Neural cell (in vitro differentiated cells): ENCODE results near the gene EPB42. TPM values are rescaled to one million over a fixed set of nuclear protein-coding genes. Genes with fewer than 3 reads are reported as not detected.
"Not testable (repeated sequence)": the region's sequence is repeated elsewhere in the genome, so short reads cannot be mapped to it uniquely, and the experiment has no call there.

Experiments used
- H2AFZ ChIP-seq: fragments of 200-600, 300-800 bp; sonication (generic), shearing (Covaris generic); 2 replicates; pipeline ENCODE4 v1.6.0; 2014; ENCODE audit warnings: low read depth, mild to moderate bottlenecking, antibody characterized with exemption, low read length, moderate library complexity
- H3F3A ChIP-seq: fragments of 200-600 bp; shearing (Covaris generic); 2 replicates; pipeline ENCODE4 v1.6.1; 2016; ENCODE audit warnings: mild to moderate bottlenecking, moderate library complexity, mixed read lengths, antibody characterized with exemption, low read length; ENCODE audit not compliant: insufficient read depth, poor library complexity, severe bottlenecking
- H3K27ac ChIP-seq: fragments of 200-600, 300-800 bp; sonication (generic), shearing (Covaris generic); 2 replicates; pipeline ENCODE4 v1.5.1; 2014; ENCODE audit warnings: mild to moderate bottlenecking, low read length, moderate library complexity
- H3K27me3 ChIP-seq: fragments of 300-800, 200-600 bp; sonication (generic), shearing (Covaris generic); 2 replicates; pipeline ENCODE4 v1.6.0; 2014; ENCODE audit warnings: mild to moderate bottlenecking, low read depth, low read length, moderate library complexity; ENCODE audit not compliant: insufficient read depth
- H3K36me3 ChIP-seq: fragments of 300-800, 200-600 bp; sonication (generic), shearing (Covaris generic); 2 replicates; pipeline ENCODE4 v1.5.1; 2014; ENCODE audit warnings: mild to moderate bottlenecking, antibody characterized with exemption, low read length, moderate library complexity; ENCODE audit not compliant: insufficient read depth
- H3K4me2 ChIP-seq: fragments of 300-800, 200-600 bp; sonication (generic), shearing (Covaris generic); 2 replicates; pipeline ENCODE4 v1.6.0; 2014; ENCODE audit warnings: mild to moderate bottlenecking, low read length
- H3K4me3 ChIP-seq: fragments of 300-800, 200-600 bp; sonication (generic), shearing (Covaris generic); 2 replicates; pipeline ENCODE4 v1.5.1; 2014; ENCODE audit warnings: mild to moderate bottlenecking, low read length, moderate library complexity
- H3K79me2 ChIP-seq: fragments of 200-600 bp; shearing (Covaris generic); replicated peaks from 2 replicates; pipeline ENCODE4 v1.6.0; 2014; ENCODE audit warnings: mild to moderate bottlenecking, low read length, moderate library complexity; ENCODE audit not compliant: insufficient read depth
- H3K9ac ChIP-seq: fragments of 300-800, 200-600 bp; sonication (generic), shearing (Covaris generic); 2 replicates; pipeline ENCODE4 v1.6.1; 2016; ENCODE audit warnings: mild to moderate bottlenecking, low read length, mixed read lengths
- H3K9me2 ChIP-seq: fragments of 200-600 bp; shearing (Covaris generic); 2 replicates; pipeline ENCODE4 v1.6.1; 2016; ENCODE audit warnings: mild to moderate bottlenecking, low read length, mixed read lengths; ENCODE audit not compliant: insufficient read depth
- H3K9me3 ChIP-seq: fragments of 200-600, 300-800 bp; sonication (generic), shearing (Covaris generic); 2 replicates; pipeline ENCODE4 v1.6.1; 2016; ENCODE audit warnings: mild to moderate bottlenecking, mixed run types, low read length, moderate library complexity, mixed read lengths
- H4K20me1 ChIP-seq: fragments of 200-600 bp; shearing (Covaris generic); 2 replicates; pipeline ENCODE4 v1.6.1; 2016; ENCODE audit warnings: mild to moderate bottlenecking, mixed run types; ENCODE audit not compliant: insufficient read depth
- EZH2 ChIP-seq: fragments of 200-600, 300-800 bp; shearing (Covaris generic), sonication (generic); IDR thresholded peaks from 2 replicates; pipeline ENCODE4 v1.6.1; 2014; ENCODE audit warnings: antibody characterized with exemption, low read length, borderline replicate concordance, mild to moderate bottlenecking; ENCODE audit not compliant: insufficient read depth, poor library complexity, severe bottlenecking
- MXI1 ChIP-seq: fragments of 450-650 bp; conservative IDR thresholded peaks from 2 replicates; pipeline ENCODE4 v1.6.1; 2014; ENCODE audit warnings: antibody characterized with exemption, mild to moderate bottlenecking; ENCODE audit not compliant: poor library complexity, severe bottlenecking
- POLR2AphosphoS5 ChIP-seq: IDR thresholded peaks from 2 replicates; pipeline ENCODE4 v1.6.1; 2012
- RAD21 ChIP-seq: fragments of 450-650 bp; conservative IDR thresholded peaks from 2 replicates; pipeline ENCODE4 v1.6.1; 2014; ENCODE audit warnings: antibody characterized with exemption, mild to moderate bottlenecking, moderate library complexity
- REST ChIP-seq: IDR thresholded peaks from 2 replicates; pipeline ENCODE4 v1.6.1; 2012; ENCODE audit warnings: borderline replicate concordance
- TAF1 ChIP-seq: IDR thresholded peaks from 2 replicates; pipeline ENCODE4 v1.6.1; 2012; ENCODE audit warnings: low read depth
- polyA plus RNA-seq: library from polyadenylated mRNA; depleted of rRNA; stranded (reverse); fragments of >200 nt; gene quantifications from 2 replicates; pipeline ENCODE4 v1.2.3, GENCODE V29; 2014
- TF ChIP-seq, protein P1 (sequence below): fragments of 450-650 bp; IDR thresholded peaks from 2 replicates; pipeline ENCODE4 v1.5.1; 2014; ENCODE audit warnings: antibody characterized with exemption, mild to moderate bottlenecking, moderate library complexity; ENCODE audit not compliant: poor library complexity, severe bottlenecking

Gene EPB42
- polyA plus RNA-seq, 1 donor from 2014 or later = not detected

- H3K79me2 ChIP-seq = peaks cover 16% of the 10 kb centered on the region
- TF ChIP-seq POLR2AphosphoS5 (no peak), REST (no peak)
- TF ChIP-seq, protein P1, sequence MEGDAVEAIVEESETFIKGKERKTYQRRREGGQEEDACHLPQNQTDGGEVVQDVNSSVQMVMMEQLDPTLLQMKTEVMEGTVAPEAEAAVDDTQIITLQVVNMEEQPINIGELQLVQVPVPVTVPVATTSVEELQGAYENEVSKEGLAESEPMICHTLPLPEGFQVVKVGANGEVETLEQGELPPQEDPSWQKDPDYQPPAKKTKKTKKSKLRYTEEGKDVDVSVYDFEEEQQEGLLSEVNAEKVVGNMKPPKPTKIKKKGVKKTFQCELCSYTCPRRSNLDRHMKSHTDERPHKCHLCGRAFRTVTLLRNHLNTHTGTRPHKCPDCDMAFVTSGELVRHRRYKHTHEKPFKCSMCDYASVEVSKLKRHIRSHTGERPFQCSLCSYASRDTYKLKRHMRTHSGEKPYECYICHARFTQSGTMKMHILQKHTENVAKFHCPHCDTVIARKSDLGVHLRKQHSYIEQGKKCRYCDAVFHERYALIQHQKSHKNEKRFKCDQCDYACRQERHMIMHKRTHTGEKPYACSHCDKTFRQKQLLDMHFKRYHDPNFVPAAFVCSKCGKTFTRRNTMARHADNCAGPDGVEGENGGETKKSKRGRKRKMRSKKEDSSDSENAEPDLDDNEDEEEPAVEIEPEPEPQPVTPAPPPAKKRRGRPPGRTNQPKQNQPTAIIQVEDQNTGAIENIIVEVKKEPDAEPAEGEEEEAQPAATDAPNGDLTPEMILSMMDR = no peak
- H3K27me3 ChIP-seq = no peaks in the 10 kb centered on the region
- no peak overlapping the region for H3K9ac ChIP-seq
- no peaks in the 10 kb centered on the region for H3K36me3 ChIP-seq
- no peak overlapping the region for H3K27ac ChIP-seq
- no peak overlapping the region for H3K4me2 ChIP-seq
- no peaks in the 10 kb centered on the region for H3K9me3 ChIP-seq
- H3F3A ChIP-seq = no peaks in the 10 kb centered on the region
- no peaks in the 10 kb centered on the region for H4K20me1 ChIP-seq
- H2AFZ ChIP-seq = no peak overlapping the region
- H3K4me3 ChIP-seq = no peak overlapping the region
- no peaks in the 10 kb centered on the region for H3K9me2 ChIP-seq
Measured at GRCh38 chr15:43183270-43183669, 37.5 kb downstream of the EPB42 start.

GRCh38 chr15:43177147-43177546 lies 43.7 kb downstream of the EPB42 start:
- H3K36me3 ChIP-seq, H3K4me2 ChIP-seq, H4K20me1 ChIP-seq, H3K4me3 ChIP-seq, H3K9ac ChIP-seq, H3K27ac ChIP-seq, H3K79me2 ChIP-seq, H3K9me2 ChIP-seq, H3K27me3 ChIP-seq, H2AFZ ChIP-seq, H3F3A ChIP-seq, H3K9me3 ChIP-seq: not testable (repeated sequence)

DNA sequence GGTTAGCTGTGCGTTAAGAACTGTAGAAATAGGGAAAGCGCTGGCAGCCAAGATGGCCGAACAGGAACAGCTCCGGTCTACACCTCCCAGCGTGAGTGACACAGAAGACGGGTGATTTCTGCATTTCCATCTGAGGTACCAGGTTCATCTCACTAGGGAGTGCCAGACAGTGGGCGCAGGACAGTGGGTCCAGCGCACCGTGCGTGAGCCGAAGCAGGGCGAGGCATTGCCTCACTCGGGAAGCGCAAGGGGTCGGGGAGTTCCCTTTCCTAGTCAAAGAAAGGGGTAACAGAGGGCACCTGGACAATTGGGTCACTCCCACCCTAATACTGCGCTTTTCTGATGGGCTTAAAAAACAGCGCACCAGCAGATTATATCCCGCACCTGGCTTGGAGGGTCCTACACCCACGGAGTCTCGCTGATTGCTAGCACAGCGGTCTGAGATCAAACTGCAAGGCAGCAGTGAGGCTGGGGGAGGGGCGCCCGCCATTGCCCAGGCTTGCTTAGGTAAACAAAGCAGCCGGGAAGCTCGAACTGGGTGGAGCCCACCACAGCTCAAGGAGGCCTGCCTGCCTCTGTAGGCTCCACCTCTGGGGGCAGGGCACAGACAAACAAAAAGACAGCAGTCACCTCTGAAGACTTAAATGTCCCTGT lies 45.0 kb downstream of the EPB42 start:
- not testable (repeated sequence) for H4K20me1 ChIP-seq, H3F3A ChIP-seq, H2AFZ ChIP-seq, H3K9me2 ChIP-seq, H3K36me3 ChIP-seq, H3K9me3 ChIP-seq, H3K9ac ChIP-seq, H3K27me3 ChIP-seq, H3K79me2 ChIP-seq, H3K4me2 ChIP-seq, H3K27ac ChIP-seq, H3K4me3 ChIP-seq

GRCh38 chr15:43169888-43170287 lies 50.9 kb downstream of the EPB42 start:
- no peaks in the 10 kb centered on the region for H3K27me3 ChIP-seq
- no peak overlapping the region for H2AFZ ChIP-seq
- no peaks in the 10 kb centered on the region for H4K20me1 ChIP-seq
- no peaks in the 10 kb centered on the region for H3K36me3 ChIP-seq
- no peak overlapping the region for H3K4me3 ChIP-seq
- H3K4me2 ChIP-seq = no peak overlapping the region
- H3K79me2 ChIP-seq = no peaks in the 10 kb centered on the region
- H3K9ac ChIP-seq = no peak overlapping the region
- no peaks in the 10 kb centered on the region for H3K9me3 ChIP-seq
- H3K9me2 ChIP-seq = no peaks in the 10 kb centered on the region
- H3K27ac ChIP-seq = no peak overlapping the region
- no peaks in the 10 kb centered on the region for H3F3A ChIP-seq
- TF ChIP-seq TAF1 (no peak), EZH2 (no peak), REST (no peak), MXI1 (no peak), RAD21 (no peak), POLR2AphosphoS5 (no peak)
- TF ChIP-seq, protein P1 = no peak
